NCI-H774 (cell line): Measurements from ENCODE around the gene ARHGDIB.

Experiments used
- DNase-seq: peaks from one replicate; lab custom pipeline; 2025; lab: John Stamatoyannopoulos, UW

Gene ARHGDIB

GRCh38 chr12:14982991-14983390 lies 21.6 kb upstream of the ARHGDIB start:
- no peak for DNase-seq

GRCh38 chr12:14982562-14982961 lies 21.2 kb upstream of the ARHGDIB start:
- no peak for DNase-seq

GRCh38 chr12:14981049-14981448 lies 19.6 kb upstream of the ARHGDIB start:
- no peak for DNase-seq

DNA sequence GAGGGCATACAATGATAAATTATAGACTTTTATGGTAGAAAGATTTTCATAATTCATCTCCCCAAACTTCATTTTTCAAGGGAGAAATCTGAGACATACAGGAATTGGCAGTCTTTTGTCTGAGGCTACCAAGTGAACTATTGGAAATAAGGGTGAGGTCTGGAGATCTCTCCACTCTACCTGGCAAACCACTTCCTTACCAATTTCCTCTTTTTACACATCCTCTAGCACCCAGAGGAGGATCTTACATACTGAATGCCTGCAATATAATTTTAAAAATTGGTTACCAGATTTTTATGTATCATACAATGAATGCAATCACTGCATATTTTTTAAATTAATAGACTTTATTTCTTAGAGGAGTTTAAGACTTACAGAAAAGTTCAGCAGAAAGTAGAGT lies 18.1 kb upstream of the ARHGDIB start:
- DNase-seq: no peak

DNA sequence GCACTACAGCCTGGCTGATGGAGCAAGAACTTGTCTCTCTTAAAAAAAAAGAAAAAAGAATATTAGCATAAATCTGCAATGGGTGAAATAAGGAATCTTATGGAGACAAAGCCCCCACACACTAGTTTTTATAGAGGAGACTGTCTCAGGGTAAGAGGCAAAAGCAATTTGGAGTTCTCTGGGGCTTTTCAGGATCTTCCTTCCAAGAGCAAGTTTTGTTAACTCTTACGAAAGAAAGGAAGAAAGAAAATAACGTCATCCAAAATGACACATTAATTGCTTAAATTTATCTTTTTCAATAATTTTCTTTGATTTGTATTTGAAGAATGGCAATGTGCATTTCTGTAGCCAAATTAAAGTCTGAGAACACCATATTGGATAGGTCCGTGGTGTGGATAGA lies 15.3 kb upstream of the ARHGDIB start:
- no peak for DNase-seq

GRCh38 chr12:14975457-14975856 lies 14.1 kb upstream of the ARHGDIB start:
- DNase-seq: no peak

GRCh38 chr12:14974633-14975032 lies 13.2 kb upstream of the ARHGDIB start:
- DNase-seq: no peak

DNA sequence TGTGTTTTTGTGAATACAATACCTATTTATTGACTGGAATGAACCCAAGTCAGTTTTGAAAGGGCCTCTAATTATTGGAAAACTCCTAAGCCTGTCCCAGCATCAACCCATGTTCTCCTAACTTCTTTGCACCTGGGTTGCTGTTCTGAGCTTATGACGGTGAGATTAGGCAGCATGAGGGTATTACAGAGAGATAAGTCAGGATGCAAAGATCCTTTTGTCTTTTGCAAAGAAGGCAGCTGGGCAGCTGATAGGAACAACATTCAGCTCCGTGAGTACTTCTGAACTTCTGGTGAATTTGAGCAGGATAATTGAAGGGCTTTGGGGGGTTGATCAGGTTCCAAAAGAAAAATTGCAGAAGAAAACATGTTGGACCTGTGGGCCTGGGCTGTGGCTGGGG lies 11.4 kb upstream of the ARHGDIB start, which contains the start of gene PDE6H:
PDE6H (plus strand) TSS at position 227 of the 400 bp plus-strand sequence. CDS start 4,971 bp downstream, outside the sequence.
- DNase-seq: no peak

GRCh38 chr12:14970473-14970872 lies 9.1 kb upstream of the ARHGDIB start:
- DNase-seq: no peak

DNA sequence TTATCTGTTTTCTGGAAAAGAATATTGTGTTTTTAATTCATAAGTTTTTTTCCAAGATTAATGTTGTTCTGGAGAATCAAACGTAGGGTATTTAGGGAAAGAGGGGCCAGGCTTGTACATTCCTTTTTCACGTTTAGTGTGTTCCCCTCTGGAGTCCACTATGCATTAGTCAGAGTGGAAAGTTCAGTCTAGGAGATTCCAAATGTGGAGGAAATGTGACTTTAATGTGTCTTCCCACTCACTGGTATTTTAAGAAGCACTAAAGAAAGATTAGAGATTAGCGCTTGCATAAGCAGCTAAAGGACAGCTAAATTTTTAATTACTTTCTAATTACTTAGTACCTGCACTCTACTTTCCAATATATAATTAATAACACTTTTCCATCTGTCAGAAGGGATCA lies 7.1 kb upstream of the ARHGDIB start:
- no peak for DNase-seq

- no peak for DNase-seq
These were observed 3.8 kb upstream of the ARHGDIB start for GRCh38 chr12:14965221-14965620.

- DNase-seq: no peak
These were observed 3.0 kb upstream of the ARHGDIB start for GRCh38 chr12:14964406-14964805.

DNA sequence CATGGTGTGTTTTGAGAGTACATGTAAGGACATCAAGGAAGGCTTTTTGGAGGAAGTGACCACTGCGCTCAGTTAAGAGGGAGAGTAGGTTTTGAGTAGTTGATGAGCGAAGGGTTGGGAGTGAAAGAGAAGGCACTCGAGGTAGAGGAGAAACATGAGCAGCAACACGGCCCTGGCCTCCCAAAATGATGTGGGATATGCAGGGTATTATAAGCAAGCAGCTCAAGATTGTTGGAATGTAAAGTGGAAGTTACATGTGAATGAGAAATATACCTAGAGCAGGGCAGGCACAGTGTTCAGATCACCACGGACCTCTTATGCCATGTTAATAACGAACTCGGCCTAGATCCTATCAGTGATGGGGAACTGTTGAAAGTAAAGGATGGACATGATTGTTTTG lies 2.1 kb upstream of the ARHGDIB start:
- no peak for DNase-seq

- no peak for DNase-seq
These were observed 1.4 kb upstream of the ARHGDIB start for GRCh38 chr12:14962797-14963196.

- DNase-seq: no peak
These were observed 745 bp upstream of the ARHGDIB start for GRCh38 chr12:14962153-14962539.

DNA sequence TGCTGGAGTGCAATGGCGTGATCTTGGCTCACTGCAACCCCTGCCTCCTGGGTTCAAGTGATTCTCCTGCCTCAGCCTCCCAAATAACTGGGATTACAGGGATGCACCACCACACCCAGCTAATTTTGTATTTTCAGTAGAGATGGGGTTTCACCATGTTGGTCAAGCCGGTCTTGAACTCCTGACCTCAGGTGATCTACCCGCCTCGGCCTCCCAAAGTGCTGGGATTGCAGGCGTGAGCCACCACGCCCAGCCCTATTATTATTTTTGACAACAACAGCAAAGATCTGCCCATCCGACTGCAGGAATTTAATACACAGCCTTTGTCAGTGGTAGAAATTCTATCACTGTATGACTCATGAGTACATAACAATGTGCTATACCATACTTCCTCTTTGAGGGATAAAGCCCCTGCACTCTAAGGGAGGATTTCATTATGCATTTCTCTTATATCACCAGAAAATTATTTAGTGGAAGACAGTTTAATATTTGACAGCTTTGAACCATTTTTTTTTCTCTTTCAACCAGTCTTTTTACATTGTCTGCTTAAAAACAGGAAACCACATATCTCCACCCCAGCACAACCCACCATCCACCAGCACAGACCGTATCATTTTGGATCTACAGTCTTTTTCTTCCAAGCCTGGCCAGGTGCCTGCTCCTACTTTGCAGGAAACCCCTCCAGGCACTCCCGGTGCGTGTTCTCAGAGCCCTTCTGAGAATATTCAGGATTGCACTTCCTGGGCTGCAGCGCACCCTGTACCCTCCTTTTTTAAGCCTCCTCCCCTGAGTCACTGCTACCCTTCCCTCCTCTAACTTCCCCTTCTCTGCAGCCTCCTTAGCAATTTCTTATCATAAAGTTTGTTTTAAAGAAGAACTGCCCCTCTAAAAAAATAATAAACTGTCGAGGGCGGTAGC lies 594 bp downstream of the ARHGDIB start:
- no peak for DNase-seq

DNA sequence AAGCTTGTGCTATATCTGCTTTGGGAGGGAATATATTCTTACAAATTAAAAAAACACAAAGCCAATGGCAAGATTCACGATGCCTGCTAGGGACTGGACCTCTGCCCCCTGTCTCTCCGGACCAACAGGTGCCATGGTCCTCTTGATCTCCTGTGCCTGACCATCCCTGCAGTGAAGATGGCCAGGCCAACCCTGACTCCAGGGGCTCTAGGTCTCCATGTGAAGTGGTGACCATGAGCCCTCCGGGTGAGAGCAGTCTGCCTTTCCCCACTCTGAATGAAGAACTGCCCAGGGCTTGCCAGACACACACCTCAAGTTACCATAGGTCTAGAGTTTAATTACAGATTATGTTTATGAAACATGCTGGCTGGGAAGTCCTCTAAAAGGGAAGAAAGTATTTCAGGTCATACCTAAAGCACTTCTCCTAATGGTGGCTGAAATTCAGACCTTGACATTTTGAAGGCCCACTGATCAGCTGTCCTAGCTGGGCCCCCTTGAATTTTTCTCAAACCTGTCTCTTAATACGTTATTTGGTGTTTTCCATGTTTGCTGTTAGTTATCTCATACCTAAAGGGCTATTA lies 1.4 kb downstream of the ARHGDIB start:
- DNase-seq: no peak

GRCh38 chr12:14959463-14959862 lies 1.9 kb downstream of the ARHGDIB start:
- no peak for DNase-seq

GRCh38 chr12:14959126-14959440 lies 2.3 kb downstream of the ARHGDIB start:
- no peak for DNase-seq

DNA sequence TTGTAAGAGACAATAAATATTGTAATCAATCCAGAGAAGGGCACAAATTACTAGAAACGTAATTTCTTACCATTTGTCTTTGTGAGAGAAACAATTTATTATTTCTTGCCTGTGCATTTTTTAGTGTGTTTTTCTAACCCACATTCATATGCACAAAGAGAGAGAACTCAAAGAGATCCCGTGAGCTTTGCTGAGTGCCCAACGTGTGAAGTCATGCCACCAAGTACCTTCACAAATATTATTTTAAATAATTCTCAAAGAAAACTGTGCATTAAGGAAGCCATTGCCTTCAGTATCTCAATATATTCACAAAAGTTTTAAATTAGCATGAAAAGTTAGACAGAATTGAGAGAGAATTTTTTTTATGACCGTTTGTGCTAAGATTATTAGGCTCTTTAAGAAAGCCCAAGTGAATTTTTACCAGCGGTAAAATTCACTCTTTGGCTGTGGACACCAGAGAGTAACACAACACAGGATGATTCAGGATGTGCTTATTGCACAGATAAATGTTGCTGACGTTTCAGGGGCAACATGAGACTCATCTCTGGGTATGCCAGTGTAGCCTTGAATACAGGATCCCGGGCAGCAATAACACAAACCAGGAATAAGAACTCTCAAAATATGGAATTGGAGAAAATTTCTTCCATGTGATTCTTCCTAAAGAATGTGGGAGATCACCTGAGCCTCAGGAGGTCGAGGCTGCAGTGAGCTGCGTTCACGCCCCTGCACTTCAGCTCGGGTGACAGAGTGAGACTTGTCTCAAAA lies 2.9 kb downstream of the ARHGDIB start:
- DNase-seq: no peak

DNA sequence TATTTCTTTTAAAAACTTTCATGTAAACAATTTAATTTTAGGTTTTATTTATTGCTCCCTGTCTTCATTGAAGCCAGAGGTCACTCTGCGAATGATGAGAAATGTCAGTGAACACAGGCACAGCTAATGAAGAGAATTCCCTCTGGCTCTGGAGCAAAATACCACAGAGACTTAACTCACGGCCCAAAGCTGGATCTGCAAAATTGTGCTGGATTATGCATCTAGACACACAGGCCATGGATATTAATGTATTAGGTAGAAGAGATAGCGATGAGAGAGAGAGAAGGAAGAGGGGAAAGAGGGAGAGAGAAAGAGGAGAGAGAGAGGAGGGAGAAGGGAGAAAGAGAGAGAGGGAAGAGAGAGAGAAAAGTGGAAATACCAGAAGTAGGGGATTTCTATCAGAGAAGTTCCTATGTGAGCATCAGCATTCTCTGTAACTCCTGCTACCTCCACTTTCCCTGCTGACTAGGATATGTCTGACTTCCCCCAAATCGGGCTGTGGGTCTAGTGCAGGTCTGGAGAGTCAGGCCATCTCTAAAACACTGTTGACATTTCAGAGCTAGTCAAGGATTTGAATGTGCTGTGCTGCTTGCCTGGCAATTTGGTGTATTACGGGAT lies 3.7 kb downstream of the ARHGDIB start:
- DNase-seq: no peak

- no peak for DNase-seq
These were observed 4.5 kb downstream of the ARHGDIB start for GRCh38 chr12:14956905-14957304.
